HEK293 (cell line): ENCODE results near the gene ATG4A.

Experiments
- CTCF ChIA-PET: fragments of 350-600 bp; formaldehyde crosslinking; extraction: SDS; loops from one replicate; lab custom pipeline; 2021; ENCODE audit warnings: antibody characterized with exemption; lab: Yijun Ruan, JAX
- POLR2A ChIA-PET: fragments of 300-600 bp; formaldehyde crosslinking; extraction: SDS; loops from one replicate; lab custom pipeline; 2020; ENCODE audit warnings: antibody characterized with exemption, inconsistent platforms; lab: Yijun Ruan, JAX
- H3K27ac ChIP-seq: fragments of 200-500 bp; sonication (Bioruptor generic); 2 replicates; pipeline ENCODE4 v1.5.1; 2014; ENCODE audit warnings: low read depth, low read length, control low read depth, inconsistent platforms; ENCODE audit errors: extremely low read depth
- H3K36me3 ChIP-seq, 2 experiments: fragments of 200-500 bp in 1 of 2; sonication (Bioruptor generic) in 1 of 2; 1 replicate in 1 of 2; 2 replicates in 1 of 2; pipeline ENCODE4 v1.5.1; 2014 to 2017; ENCODE audit warnings: inconsistent platforms in 2 of 2, low read length in 2 of 2; ENCODE audit not compliant: control insufficient read depth in 2 of 2, insufficient read depth in 1 of 2
- H3K4me1 ChIP-seq: fragments of 200-500 bp; sonication (Bioruptor generic); 2 replicates; pipeline ENCODE4 v1.5.1; 2014; ENCODE audit warnings: mild to moderate bottlenecking, low read length, inconsistent platforms; ENCODE audit not compliant: control insufficient read depth, insufficient read depth
- H3K4me3 ChIP-seq: 2 replicates; pipeline ENCODE4 v1.5.1; 2011; ENCODE audit warnings: low read depth, mild to moderate bottlenecking, control low read depth, low read length, moderate library complexity
- H3K9me3 ChIP-seq: fragments of 200-500 bp; sonication (Bioruptor generic); 2 replicates; pipeline ENCODE4 v1.5.1; 2014; ENCODE audit warnings: low read depth, low read length, inconsistent platforms; ENCODE audit not compliant: control insufficient read depth, insufficient read depth
- BCL6B ChIP-seq: fragments of 450-650 bp; formaldehyde crosslinking; IDR thresholded peaks from 2 replicates; pipeline ENCODE4 v1.5.1; 2017; ENCODE audit warnings: missing biosample characterization, missing genetic modification characterization
- INSM2 ChIP-seq: fragments of 450-650 bp; formaldehyde crosslinking; IDR thresholded peaks from 2 replicates; pipeline ENCODE4 v1.5.1; 2016; ENCODE audit warnings: missing biosample characterization, missing genetic modification characterization
- MEIS1 ChIP-seq: sonication (generic); formaldehyde crosslinking; IDR thresholded peaks from 2 replicates; pipeline ENCODE4 v1.8.1; 2022; ENCODE audit warnings: missing genetic modification reagents, mild to moderate bottlenecking, borderline replicate concordance
- REPIN1 ChIP-seq: fragments of 450-650 bp; formaldehyde crosslinking; IDR thresholded peaks from 2 replicates; pipeline ENCODE4 v1.5.1; 2017; ENCODE audit warnings: missing biosample characterization, missing genetic modification characterization, low read depth
- REST ChIP-seq: fragments of 450-650 bp; formaldehyde crosslinking; IDR thresholded peaks from 2 replicates; pipeline ENCODE4 v1.5.1; 2016; ENCODE audit warnings: missing biosample characterization, missing genetic modification characterization
- ZBTB1 ChIP-seq: fragments of 450-650 bp; formaldehyde crosslinking; IDR thresholded peaks from 2 replicates; pipeline ENCODE4 v1.5.1; 2016; ENCODE audit warnings: missing biosample characterization, missing genetic modification characterization
- ZBTB20 ChIP-seq: fragments of 450-650 bp; formaldehyde crosslinking; IDR thresholded peaks from 2 replicates; pipeline ENCODE4 v1.5.1; 2016; ENCODE audit warnings: missing biosample characterization, missing genetic modification characterization
- ZBTB7A ChIP-seq: fragments of 450-650 bp; formaldehyde crosslinking; IDR thresholded peaks from 2 replicates; pipeline ENCODE4 v1.5.1; 2016; ENCODE audit warnings: low read depth, missing biosample characterization, missing genetic modification characterization
- ZBTB8A ChIP-seq: fragments of 450-650 bp; formaldehyde crosslinking; IDR thresholded peaks from 2 replicates; pipeline ENCODE4 v1.5.1; 2016; ENCODE audit warnings: missing biosample characterization, missing genetic modification characterization
- ZNF174 ChIP-seq: fragments of 450-650 bp; formaldehyde crosslinking; IDR thresholded peaks from 2 replicates; pipeline ENCODE4 v1.5.0; 2017; ENCODE audit warnings: missing biosample characterization, mild to moderate bottlenecking, missing genetic modification characterization
- ZNF366 ChIP-seq: fragments of 450-650 bp; formaldehyde crosslinking; conservative IDR thresholded peaks from 2 replicates; pipeline ENCODE4 v1.5.1; 2016; ENCODE audit warnings: missing biosample characterization, missing genetic modification characterization
- ZNF416 ChIP-seq: fragments of 450-650 bp; formaldehyde crosslinking; IDR thresholded peaks from 2 replicates; pipeline ENCODE4 v1.5.1; 2016; ENCODE audit warnings: missing biosample characterization, missing genetic modification characterization
- ZNF48 ChIP-seq: fragments of 450-650 bp; formaldehyde crosslinking; IDR thresholded peaks from 2 replicates; pipeline ENCODE4 v1.5.1; 2016; ENCODE audit warnings: missing biosample characterization, missing genetic modification characterization
- ZNF514 ChIP-seq: fragments of 450-650 bp; formaldehyde crosslinking; IDR thresholded peaks from 2 replicates; pipeline ENCODE4 v1.5.1; 2016; ENCODE audit warnings: missing biosample characterization, missing genetic modification characterization
- ZNF580 ChIP-seq: fragments of 450-650 bp; formaldehyde crosslinking; IDR thresholded peaks from 2 replicates; pipeline ENCODE4 v1.5.1; 2016; ENCODE audit warnings: missing biosample characterization, missing genetic modification characterization
- ZNF585B ChIP-seq: fragments of 450-650 bp; formaldehyde crosslinking; IDR thresholded peaks from 2 replicates; pipeline ENCODE4 v1.5.1; 2016; ENCODE audit warnings: missing biosample characterization, missing genetic modification characterization
- ZNF600 ChIP-seq: fragments of 450-650 bp; formaldehyde crosslinking; IDR thresholded peaks from 2 replicates; pipeline ENCODE4 v1.5.1; 2016; ENCODE audit warnings: missing biosample characterization, missing genetic modification characterization
- ZNF610 ChIP-seq: fragments of 450-650 bp; formaldehyde crosslinking; IDR thresholded peaks from 2 replicates; pipeline ENCODE4 v1.5.1; 2016; ENCODE audit warnings: missing biosample characterization, missing genetic modification characterization, borderline replicate concordance
- ZNF645 ChIP-seq: fragments of 450-650 bp; formaldehyde crosslinking; IDR thresholded peaks from 2 replicates; pipeline ENCODE4; 2016; ENCODE audit warnings: missing biosample characterization, missing genetic modification characterization
- ZNF658 ChIP-seq: fragments of 450-650 bp; formaldehyde crosslinking; IDR thresholded peaks from 2 replicates; pipeline ENCODE4; 2016; ENCODE audit warnings: missing biosample characterization, missing genetic modification characterization
- ZNF677 ChIP-seq: fragments of 450-650 bp; IDR thresholded peaks from 2 replicates; pipeline ENCODE4 v1.5.0; 2018; ENCODE audit warnings: missing biosample characterization, mild to moderate bottlenecking, missing genetic modification characterization, moderate library complexity
- ZNF768 ChIP-seq: fragments of 450-650 bp; formaldehyde crosslinking; IDR thresholded peaks from 2 replicates; pipeline ENCODE4 v1.5.1; 2018; ENCODE audit warnings: missing biosample characterization, mild to moderate bottlenecking, missing genetic modification characterization
- ZSCAN4 ChIP-seq: fragments of 450-650 bp; formaldehyde crosslinking; IDR thresholded peaks from 2 replicates; pipeline ENCODE4 v1.5.1; 2017; ENCODE audit warnings: missing biosample characterization, missing genetic modification characterization
- TF ChIP-seq, protein P1 (sequence below): fragments of 450-650 bp; formaldehyde crosslinking; IDR thresholded peaks from 2 replicates; pipeline ENCODE4 v1.5.0; 2017; ENCODE audit warnings: missing biosample characterization, missing genetic modification characterization, borderline replicate concordance
- TF ChIP-seq, protein P2 (sequence below): fragments of 450-650 bp; formaldehyde crosslinking; IDR thresholded peaks from 2 replicates; pipeline ENCODE4 v1.5.1; 2017; ENCODE audit warnings: missing biosample characterization, missing genetic modification characterization

ATG4A gene

DNA sequence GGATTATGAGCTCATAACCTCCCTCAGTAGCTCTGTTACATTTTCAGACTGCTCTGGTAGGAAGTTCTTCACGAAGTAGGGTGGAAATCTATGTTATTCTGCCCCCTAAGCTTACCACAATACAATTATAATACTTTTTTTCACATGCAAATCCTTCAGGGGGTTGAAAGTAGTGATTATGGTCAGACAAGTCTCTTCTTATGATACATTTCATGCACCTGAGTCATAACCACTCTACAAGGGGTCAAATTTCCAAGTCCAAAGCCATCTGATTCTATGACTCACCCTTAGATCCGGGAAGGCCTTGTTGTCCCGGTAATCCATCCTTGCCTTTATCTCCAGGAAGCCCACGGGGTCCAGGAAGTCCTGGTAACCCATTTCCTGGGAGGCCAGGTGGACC lies 95.2 kb downstream of the ATG4A start (continued):
- no peak for TF ChIP-seq ZNF768 (tag by site-specific recombination)
- TF ChIP-seq REPIN1 (tag by site-specific recombination) = no peak
- no peak for TF ChIP-seq ZNF585B
- no peak for TF ChIP-seq ZBTB1 (tag by site-specific recombination)
- no peak for TF ChIP-seq ZNF658 (tag by site-specific recombination)
- no peak for TF ChIP-seq ZNF174 (tag by site-specific recombination)
- TF ChIP-seq MEIS1 (CRISPR knock-in tag) = no peak
- TF ChIP-seq ZNF600 (tag by site-specific recombination) = no peak
- no peak for TF ChIP-seq ZNF677 (tag by site-specific recombination)
- TF ChIP-seq INSM2 (tag by site-specific recombination) = no peak
- no peak for TF ChIP-seq ZSCAN4
- no peak for TF ChIP-seq ZNF514 (tag by site-specific recombination)
- TF ChIP-seq ZNF366 (tag by site-specific recombination) = 0 out of 2 replicates have a peak, but pooled peaks have one; percentile 26

- Histone ChIP-seq H3K36me3 (no peaks in the 10 kb centered on the region), H3K4me1 (no peaks in the 10 kb centered on the region), H3K4me3 (no peak overlapping the region), H3K9me3 (no peaks in the 10 kb centered on the region), H3K27ac (no peak overlapping the region)
- POLR2A ChIA-PET = no interaction called here
- CTCF ChIA-PET = interaction anchor here (0.6 to 1.9 kb wide), 6 partner anchors 12 to 848 kb away, joined by 3 to 20 read pairs (median 4); no protein-coding TSS in a partner anchor
- TF ChIP-seq ZBTB8A (tag by site-specific recombination) = no peak
- TF ChIP-seq ZNF645 (tag by site-specific recombination) = no peak
- TF ChIP-seq, protein P1, sequence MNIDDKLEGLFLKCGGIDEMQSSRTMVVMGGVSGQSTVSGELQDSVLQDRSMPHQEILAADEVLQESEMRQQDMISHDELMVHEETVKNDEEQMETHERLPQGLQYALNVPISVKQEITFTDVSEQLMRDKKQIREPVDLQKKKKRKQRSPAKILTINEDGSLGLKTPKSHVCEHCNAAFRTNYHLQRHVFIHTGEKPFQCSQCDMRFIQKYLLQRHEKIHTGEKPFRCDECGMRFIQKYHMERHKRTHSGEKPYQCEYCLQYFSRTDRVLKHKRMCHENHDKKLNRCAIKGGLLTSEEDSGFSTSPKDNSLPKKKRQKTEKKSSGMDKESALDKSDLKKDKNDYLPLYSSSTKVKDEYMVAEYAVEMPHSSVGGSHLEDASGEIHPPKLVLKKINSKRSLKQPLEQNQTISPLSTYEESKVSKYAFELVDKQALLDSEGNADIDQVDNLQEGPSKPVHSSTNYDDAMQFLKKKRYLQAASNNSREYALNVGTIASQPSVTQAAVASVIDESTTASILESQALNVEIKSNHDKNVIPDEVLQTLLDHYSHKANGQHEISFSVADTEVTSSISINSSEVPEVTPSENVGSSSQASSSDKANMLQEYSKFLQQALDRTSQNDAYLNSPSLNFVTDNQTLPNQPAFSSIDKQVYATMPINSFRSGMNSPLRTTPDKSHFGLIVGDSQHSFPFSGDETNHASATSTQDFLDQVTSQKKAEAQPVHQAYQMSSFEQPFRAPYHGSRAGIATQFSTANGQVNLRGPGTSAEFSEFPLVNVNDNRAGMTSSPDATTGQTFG = no peak
- TF ChIP-seq ZBTB20 = no peak
- no peak for TF ChIP-seq ZNF580 (tag by site-specific recombination)
- TF ChIP-seq BCL6B (tag by site-specific recombination) = no peak
- no peak for TF ChIP-seq ZNF416 (tag by site-specific recombination)
- no peak for TF ChIP-seq ZNF610 (tag by site-specific recombination)
- TF ChIP-seq ZNF48 = no peak
- no peak for TF ChIP-seq ZBTB7A (tag by site-specific recombination)
- no peak for TF ChIP-seq REST (tag by site-specific recombination)
- TF ChIP-seq, protein P2, sequence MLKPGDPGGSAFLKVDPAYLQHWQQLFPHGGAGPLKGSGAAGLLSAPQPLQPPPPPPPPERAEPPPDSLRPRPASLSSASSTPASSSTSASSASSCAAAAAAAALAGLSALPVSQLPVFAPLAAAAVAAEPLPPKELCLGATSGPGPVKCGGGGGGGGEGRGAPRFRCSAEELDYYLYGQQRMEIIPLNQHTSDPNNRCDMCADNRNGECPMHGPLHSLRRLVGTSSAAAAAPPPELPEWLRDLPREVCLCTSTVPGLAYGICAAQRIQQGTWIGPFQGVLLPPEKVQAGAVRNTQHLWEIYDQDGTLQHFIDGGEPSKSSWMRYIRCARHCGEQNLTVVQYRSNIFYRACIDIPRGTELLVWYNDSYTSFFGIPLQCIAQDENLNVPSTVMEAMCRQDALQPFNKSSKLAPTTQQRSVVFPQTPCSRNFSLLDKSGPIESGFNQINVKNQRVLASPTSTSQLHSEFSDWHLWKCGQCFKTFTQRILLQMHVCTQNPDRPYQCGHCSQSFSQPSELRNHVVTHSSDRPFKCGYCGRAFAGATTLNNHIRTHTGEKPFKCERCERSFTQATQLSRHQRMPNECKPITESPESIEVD (tag by site-specific recombination) = no peak
Observed at GRCh38 chrX:108198420-108198819, 106.8 kb downstream of the ATG4A start.
